GM21367 (cell line): ENCODE measurements around the gene EML6.

Source experiments
- ATAC-seq: cut with Tn5 transposase; IDR thresholded peaks from one replicate; pipeline ENCODE4 v1.9.1; 2021; ENCODE audit not compliant: unreplicated experiment

EML6 gene

GRCh38 chr2:55013936-55014335 is 290.5 kb downstream of the EML6 start:
- no peak for ATAC-seq

DNA sequence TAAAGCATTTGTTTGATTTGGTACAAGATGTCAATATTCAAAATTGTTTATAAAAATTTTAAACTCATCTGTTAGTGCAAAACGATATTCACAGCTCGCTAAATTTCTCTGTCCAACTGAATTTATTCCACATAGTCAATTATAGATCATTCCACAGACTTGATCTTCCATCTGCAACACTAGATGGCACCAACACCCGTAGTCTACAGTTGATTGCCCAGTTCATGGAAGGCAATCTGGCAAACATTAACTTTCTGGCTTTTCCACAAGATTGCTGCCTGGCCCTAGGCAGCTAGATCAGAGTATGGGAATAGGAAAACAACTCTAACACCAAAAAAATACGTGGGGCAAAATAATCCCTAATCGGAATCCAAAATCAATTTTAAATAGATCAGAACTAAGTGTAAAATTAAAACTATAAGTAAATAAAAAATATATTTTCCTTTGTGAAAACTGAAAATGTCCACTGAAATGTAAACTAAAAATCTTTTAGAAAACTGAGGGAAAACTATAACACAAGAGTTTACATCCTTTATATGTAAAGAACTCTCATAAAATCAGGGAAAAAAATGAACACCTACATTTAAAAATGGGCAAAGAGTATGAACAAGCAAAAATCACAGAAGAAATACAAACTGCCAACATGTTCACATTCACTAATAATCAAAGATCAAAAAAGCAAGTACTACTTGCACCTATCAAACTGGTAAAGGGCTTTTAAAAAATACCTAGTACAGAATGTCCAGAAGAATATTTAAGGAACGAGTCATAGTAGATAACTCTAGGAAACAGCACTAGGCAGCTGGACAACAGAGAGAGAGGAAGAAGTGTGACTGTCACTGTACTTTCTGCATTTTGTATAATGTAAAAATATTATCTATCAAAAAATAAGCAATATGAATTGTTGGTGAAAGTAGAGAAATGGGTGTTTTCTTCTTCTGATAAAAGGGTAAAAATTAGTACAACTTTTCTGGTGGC is 291.8 kb downstream of the EML6 start:
- ATAC-seq: no peak

GRCh38 chr2:55017428-55017827 is 294.0 kb downstream of the EML6 start:
- no peak for ATAC-seq

GRCh38 chr2:55017880-55018279 is 294.4 kb downstream of the EML6 start:
- ATAC-seq: no peak

DNA sequence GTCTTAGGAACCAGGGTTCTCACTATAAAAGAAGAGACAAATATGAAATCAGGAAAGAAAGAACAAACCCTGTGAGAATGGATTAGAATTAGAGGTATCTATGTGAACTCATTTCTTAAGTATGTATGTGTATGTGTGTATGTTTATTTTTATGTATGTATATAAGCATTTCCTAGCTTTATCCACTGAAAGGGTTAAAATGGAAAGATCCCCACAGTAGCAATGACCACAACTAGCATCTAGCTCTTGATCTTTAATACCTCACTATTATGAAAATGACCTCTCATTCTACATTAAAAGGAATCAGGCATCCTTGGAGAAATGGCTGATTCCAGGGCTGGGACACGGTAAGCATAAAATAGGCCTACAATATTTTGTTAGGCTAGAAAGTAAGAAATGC is 295.2 kb downstream of the EML6 start:
- ATAC-seq: no peak

DNA sequence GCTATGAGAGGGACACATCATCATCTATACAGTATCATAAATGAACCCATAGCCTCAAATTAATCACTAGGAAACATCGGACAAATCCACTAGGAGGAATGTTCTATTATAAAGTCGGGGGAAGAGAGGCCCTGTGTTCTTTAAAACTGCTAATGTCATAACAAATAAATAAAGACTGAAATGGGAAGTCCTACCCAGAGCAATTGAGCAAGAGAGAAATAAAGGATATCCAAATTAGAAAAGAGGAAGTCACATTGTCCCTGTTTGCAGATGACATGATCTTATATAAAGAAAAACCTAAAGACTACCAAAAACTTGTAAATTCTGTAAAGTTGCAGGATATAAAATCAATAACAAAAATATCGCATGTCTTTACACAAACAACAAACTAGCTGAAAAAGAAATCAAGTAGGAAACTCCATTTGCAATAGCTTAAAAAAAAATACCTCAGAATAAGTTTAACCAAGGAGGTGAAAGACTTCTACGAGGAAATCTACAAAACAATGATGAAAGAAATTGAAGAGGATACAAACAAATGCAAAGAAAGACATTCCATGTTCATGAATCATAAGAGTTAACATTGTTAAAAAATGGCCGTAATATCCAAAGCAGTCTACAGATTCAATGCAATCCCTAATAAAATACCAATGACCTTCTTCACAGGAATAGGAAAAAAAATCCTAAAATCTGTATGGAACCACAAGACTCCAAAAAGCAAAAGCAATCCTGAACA is 296.2 kb downstream of the EML6 start:
- no peak for ATAC-seq
